ENCODE data around the gene ZNRD2. TPM values are rescaled to one million over a fixed set of nuclear protein-coding genes. Genes with fewer than 3 reads are reported as not detected.

Gene ZNRD2
- total RNA-seq, 4 donors from 2014 or later = 33.2 to 48.0 (median 40.0) TPM

GRCh38 chr11:65584723-65585171, 14.5 kb downstream of the ZNRD2 start:
- TF ChIP-seq POLR2A (IDR thresholded peaks at IDR 0.05) (no peak), CTCF (IDR thresholded peaks at IDR 0.05) (no peak)
- Histone ChIP-seq H3K4me3 (no peak overlapping the region), H3K4me1 (peaks cover 32 to 69% (median 33%) of the 10 kb centered on the region in 3 donors), H3K27me3 (no peaks in the 10 kb centered on the region), H3K9me3 (no peaks in the 10 kb centered on the region), H3K27ac (peak overlapping the region in 2 of 4 donors; percentile 33 to 40), H3K36me3 (peaks cover 24 to 78% (median 35%) of the 10 kb centered on the region in 3 donors)
- DNase-seq = no peak
- 60 to 61% methylated on average over 3 to 13 of the region's 46 CpGs for WGBS, 2 donors
- intact Hi-C loops (cut with DNase I) = no loop called here

GRCh38 chr11:65585396-65586246, 15.3 kb downstream of the ZNRD2 start:
- TF ChIP-seq POLR2A (IDR thresholded peaks at IDR 0.05) = no peak
- TF ChIP-seq CTCF (IDR thresholded peaks at IDR 0.05) = no peak
- no peaks in the 10 kb centered on the region for H3K9me3 ChIP-seq
- no peaks in the 10 kb centered on the region for H3K27me3 ChIP-seq
- H3K36me3 ChIP-seq = peaks cover 20 to 78% (median 26%) of the 10 kb centered on the region in 3 donors
- H3K4me3 ChIP-seq = no peak overlapping the region
- peak overlapping the region in 1 of 4 donors; percentile 33 for H3K27ac ChIP-seq
- intact Hi-C loops (cut with DNase I) = no loop called here
- WGBS, 2 donors = 68 to 100% methylated on average over 1 to 5 of the region's 51 CpGs
- H3K4me1 ChIP-seq = peaks cover 32 to 68% (median 33%) of the 10 kb centered on the region in 3 donors
- no peak for DNase-seq

DNA sequence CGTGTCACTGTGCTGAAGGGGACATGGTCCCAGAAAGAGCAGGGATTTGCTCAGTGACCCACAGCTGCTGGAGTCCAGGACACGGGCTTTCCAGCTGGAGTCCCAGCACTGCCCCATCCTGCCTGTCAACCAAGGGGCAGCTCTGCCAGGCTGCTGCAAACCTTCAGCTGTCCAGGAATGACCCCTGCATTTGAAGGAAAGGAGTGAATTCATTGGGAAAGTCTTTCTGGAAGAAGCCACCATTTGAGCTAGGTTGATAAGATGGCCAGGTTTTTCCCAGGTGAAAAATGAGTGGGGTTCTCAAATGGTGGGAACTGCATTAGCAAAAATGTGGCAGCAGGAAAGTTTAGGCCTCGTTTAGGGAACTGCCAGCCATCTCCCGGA, 16.0 kb downstream of the ZNRD2 start:
- 44 to 58% methylated on average over 2 to 3 of the region's 4 CpGs for WGBS, 2 donors
- Histone ChIP-seq H3K4me3 (peak overlapping the region in 1 of 4 donors; percentile 32), H3K27ac (peak overlapping the region in 3 of 4 donors; percentile 70 to 87 (median 78)), H3K4me1 (peaks cover 32 to 68% (median 33%) of the 10 kb centered on the region in 3 donors), H3K36me3 (peaks cover 15 to 78% (median 20%) of the 10 kb centered on the region in 3 donors), H3K9me3 (no peaks in the 10 kb centered on the region), H3K27me3 (no peaks in the 10 kb centered on the region)
- DNase-seq = no peak
- intact Hi-C loops (cut with DNase I) = no loop called here
- TF ChIP-seq POLR2A (IDR thresholded peaks at IDR 0.05) (no peak), CTCF (IDR thresholded peaks at IDR 0.05) (no peak)

GRCh38 chr11:65586676-65587075, 16.4 kb downstream of the ZNRD2 start:
- Histone ChIP-seq H3K9me3 (no peaks in the 10 kb centered on the region), H3K36me3 (peaks cover 10 to 78% (median 15%) of the 10 kb centered on the region in 3 donors), H3K27ac (peak overlapping the region; percentile 37 to 87 (median 74)), H3K4me3 (peak overlapping the region in 1 of 4 donors; percentile 32), H3K4me1 (peaks cover 32 to 72% (median 33%) of the 10 kb centered on the region in 3 donors), H3K27me3 (no peaks in the 10 kb centered on the region)
- DNase-seq = no peak
- TF ChIP-seq CTCF (IDR thresholded peaks at IDR 0.05) (no peak), POLR2A (IDR thresholded peaks at IDR 0.05) (no peak)
- 83% methylated on average over 1 of the region's 2 CpGs; no CpG with 5 or more reads in 1 of the 2 donors for WGBS, 2 donors
- intact Hi-C loops (cut with DNase I) = no loop called here
